Esophagus squamous epithelium (tissue), 4 donors: ENCODE measurements around the gene NTN3.

Experiments used
- CTCF ChIP-seq, 6 experiments: fragments of 450-650 bp in 4 of 6; fragments of 200-600 bp in 2 of 6; sonication (generic) in 2 of 6; IDR thresholded peaks; one replicate each; pipeline ENCODE4 v1.5.1; 2016 to 2019; ENCODE audit warnings: antibody characterized with exemption in 6 of 6, mild to moderate bottlenecking in 4 of 6, moderate library complexity in 4 of 6
- POLR2A ChIP-seq, 4 donors: fragments of 450-650 bp; IDR thresholded peaks; one replicate each; pipeline ENCODE4 v1.6.1; 2017; ENCODE audit warnings: antibody characterized with exemption in 4 of 4, mild to moderate bottlenecking in 4 of 4, moderate library complexity in 3 of 4

GRCh38 chr16:2507665-2508064, 36.6 kb downstream of the NTN3 start:
- TF ChIP-seq CTCF (IDR thresholded peaks at IDR 0.05), result no peak
- no peak for TF ChIP-seq POLR2A (IDR thresholded peaks at IDR 0.05)
